ENCODE results near the gene TMEM240. TPM values are rescaled to one million over a fixed set of nuclear protein-coding genes. Genes with fewer than 3 reads are reported as not detected.

The TMEM240 gene
- total and polyA plus RNA-seq, 9 of the 15 experiments (the other 6 are each of a cell fraction or from before 2014, with no cell fraction given): 0.24 to 2.0 (median 0.69) TPM; not detected in 5

- TF ChIP-seq NCOR1 (IDR thresholded peaks at IDR 0.05): peak; percentile 36; the same call in 1 of the 2 replicates
- 0 out of 2 replicates have a peak, but pooled peaks have one; percentile 2 for TF ChIP-seq SLC30A9 (CRISPR knock-in tag; IDR thresholded peaks at IDR 0.05)
- peak; percentile 25; the same call in 1 of the 2 replicates for TF ChIP-seq NR2C2 (CRISPR knock-in tag; IDR thresholded peaks at IDR 0.05)
- no peak for TF ChIP-seq NR2C2 (tag; IDR thresholded peaks at IDR 0.05)
- TF ChIP-seq ZBTB33 (CRISPR knock-in tag; IDR thresholded peaks at IDR 0.05): peak; percentile 94
- TF ChIP-seq E2F5 (CRISPR knock-in tag; IDR thresholded peaks at IDR 0.05): 0 out of 2 replicates have a peak, but pooled peaks have one; percentile 25
- no peak for TF ChIP-seq CREB1 (IDR thresholded peaks at IDR 0.05)
- TF ChIP-seq CREB1 (CRISPR knock-in tag; IDR thresholded peaks at IDR 0.05): no peak
- no peak for TF ChIP-seq STAT5B (CRISPR knock-in tag; IDR thresholded peaks at IDR 0.05)
- TF ChIP-seq ZBTB2 (IDR thresholded peaks at IDR 0.05): peak; percentile 11; the same call in 1 of the 2 replicates
- peak; percentile 30; the same call in 1 of the 2 replicates for TF ChIP-seq ZZZ3 (IDR thresholded peaks at IDR 0.05)
- TF ChIP-seq HMBOX1 (IDR thresholded peaks at IDR 0.05): peak; percentile 86
- peak in 1 of 2 experiments; percentile 61 for TF ChIP-seq E2F6 (IDR thresholded peaks at IDR 0.05; ENCODE audit: borderline replicate concordance in 1 of 2, extremely low read depth in 1 of 2, insufficient read depth in 1 of 2, insufficient read length in 1 of 2, low read depth in 1 of 2, low read length in 1 of 2, poor library complexity in 1 of 2, severe bottlenecking in 1 of 2)
- peak; percentile 64; the same call in 1 of the 2 replicates for TF ChIP-seq NFRKB (IDR thresholded peaks at IDR 0.05; ENCODE audit: low read depth)
- TF ChIP-seq L3MBTL2 (IDR thresholded peaks at IDR 0.05): 0 out of 2 replicates have a peak, but pooled peaks have one; percentile 60
- peak; percentile 93 for TF ChIP-seq MYBL2 (IDR thresholded peaks at IDR 0.05; ENCODE audit: low read depth)
- no peak for TF ChIP-seq MYBL2 (CRISPR knock-in tag; IDR thresholded peaks at IDR 0.05; ENCODE audit: borderline replicate concordance)
- TF ChIP-seq ARID1B (IDR thresholded peaks at IDR 0.05): peak; percentile 17; the same call in 1 of the 2 replicates
- peak; percentile 93 for TF ChIP-seq THRAP3 (IDR thresholded peaks at IDR 0.05; ENCODE audit: borderline replicate concordance)
- peak; percentile 2 for TF ChIP-seq TAF9B (IDR thresholded peaks at IDR 0.05; ENCODE audit: partially characterized antibody)
- 0 out of 2 replicates have a peak, but pooled peaks have one; percentile 5 for TF ChIP-seq TCF3 (CRISPR knock-in tag; IDR thresholded peaks at IDR 0.05)
- 0 out of 4 replicates have a peak, but pooled peaks of 1 of the 2 experiments have one; percentile 37 for TF ChIP-seq TRIM24 (IDR thresholded peaks at IDR 0.05)
- no peak for TF ChIP-seq MCM2 (IDR thresholded peaks at IDR 0.05; ENCODE audit: low read depth)
Measured at GRCh38 chr1:1510912-1511532, 29.4 kb downstream of the TMEM240 start (continued).
